KMS-11 (cell line): ENCODE results near the gene MVD.
A peak's percentile ranks its signal among the peaks of the same experiment; 100 is the strongest.

Source experiments
- H2AFZ ChIP-seq: fragments of 200-600 bp; sonication (generic); 2 replicates; pipeline ENCODE4 v1.6.1; 2016; ENCODE audit warnings: antibody characterized with exemption, mixed run types, low read depth
- H3K27ac ChIP-seq: fragments of 200-600 bp; sonication (generic); 2 replicates; pipeline ENCODE4 v1.6.1; 2016; ENCODE audit warnings: mild to moderate bottlenecking, mixed run types
- H3K27me3 ChIP-seq: fragments of 200-600 bp; sonication (generic); 2 replicates; pipeline ENCODE4 v1.6.1; 2017; ENCODE audit warnings: mild to moderate bottlenecking, low read depth, mixed run types, moderate library complexity; ENCODE audit not compliant: insufficient read depth
- H3K36me3 ChIP-seq: fragments of 200-600 bp; sonication (generic); 2 replicates; pipeline ENCODE4 v1.6.1; 2017; ENCODE audit warnings: mild to moderate bottlenecking, mixed run types; ENCODE audit not compliant: insufficient read depth
- H3K4me1 ChIP-seq: fragments of 200-600 bp; sonication (generic); 2 replicates; pipeline ENCODE4 v1.6.1; 2016; ENCODE audit warnings: mild to moderate bottlenecking, low read depth, mixed run types; ENCODE audit not compliant: poor library complexity, severe bottlenecking
- H3K4me2 ChIP-seq: fragments of 200-600 bp; sonication (generic); 2 replicates; pipeline ENCODE4 v1.7.0; 2016; ENCODE audit warnings: mild to moderate bottlenecking, mixed run types
- H3K4me3 ChIP-seq: fragments of 200-600 bp; sonication (generic); IDR thresholded peaks from 2 replicates; pipeline ENCODE4 v1.6.1; 2017; ENCODE audit warnings: low read depth, low read length, mixed read lengths; ENCODE audit not compliant: insufficient read depth
- H3K79me2 ChIP-seq: fragments of 200-600 bp; sonication (generic); 2 replicates; pipeline ENCODE4 v1.6.1; 2016; ENCODE audit warnings: low read depth, mixed run types; ENCODE audit not compliant: insufficient read depth
- H3K9ac ChIP-seq: fragments of 200-600 bp; sonication (generic); 2 replicates; pipeline ENCODE4 v1.6.1; 2016; ENCODE audit warnings: mild to moderate bottlenecking, mixed run types
- H4K20me1 ChIP-seq: fragments of 200-600 bp; sonication (generic); 2 replicates; pipeline ENCODE4 v1.6.1; 2016; ENCODE audit warnings: mild to moderate bottlenecking, mixed run types; ENCODE audit not compliant: insufficient read depth
- CTCF ChIP-seq: fragments of 200-600 bp; sonication (generic); conservative IDR thresholded peaks from 2 replicates; pipeline ENCODE4 v1.6.1; 2017; ENCODE audit warnings: low read depth, mild to moderate bottlenecking, antibody characterized with exemption, low read length, moderate library complexity, mixed read lengths

Gene MVD

GRCh38 chr16:88651276-88651988 is 11.5 kb downstream of the MVD start:
- Histone ChIP-seq H3K27ac (peak overlapping the region; percentile 69), H3K4me1 (peaks cover 21% of the 10 kb centered on the region), H3K4me3 (no peak overlapping the region), H3K27me3 (no peaks in the 10 kb centered on the region), H3K9ac (peak overlapping the region; percentile 51), H2AFZ (0 out of 2 replicates have a peak overlapping the region, but pooled peaks have one; percentile 9), H3K79me2 (peaks cover 11% of the 10 kb centered on the region), H3K4me2 (peak overlapping the region; percentile 93), H4K20me1 (no peaks in the 10 kb centered on the region), H3K36me3 (no peaks in the 10 kb centered on the region)
- TF ChIP-seq CTCF: no peak

- peaks cover 11% of the 10 kb centered on the region for H3K79me2 ChIP-seq
- peaks cover 21% of the 10 kb centered on the region for H3K4me1 ChIP-seq
- H3K27ac ChIP-seq: peak within 1 kb of the TSS; percentile 69
- H3K4me3 ChIP-seq: no peak within 1 kb of the TSS
- no peaks in the 10 kb centered on the region for H3K36me3 ChIP-seq
- peak within 1 kb of the TSS; percentile 28; the same call in 1 of the 2 replicates for H2AFZ ChIP-seq
- no peaks in the 10 kb centered on the region for H4K20me1 ChIP-seq
- H3K27me3 ChIP-seq: no peaks in the 10 kb centered on the region
- H3K9ac ChIP-seq: peak within 1 kb of the TSS; percentile 76
- TF ChIP-seq CTCF: no peak
- peak within 1 kb of the TSS; percentile 93 for H3K4me2 ChIP-seq
Observed at GRCh38 chr16:88650749-88651275, 12.1 kb downstream of the MVD start, which contains the start of gene CYBA. Gene CYBA (minus strand): TSS chr16:88651053. CDS start chr16:88651013, 40 bp downstream.

- Histone ChIP-seq H3K27ac (peak overlapping the region; percentile 69), H3K4me1 (peaks cover 21% of the 10 kb centered on the region), H3K4me3 (no peak overlapping the region)
Observed at GRCh38 chr16:88649924-88650748, 12.8 kb downstream of the MVD start.

More at GRCh38 chr16:88649924-88650748, 12.8 kb downstream of the MVD start:
- no peaks in the 10 kb centered on the region for H4K20me1 ChIP-seq
- H3K9ac ChIP-seq: peak overlapping the region; percentile 76
- H2AFZ ChIP-seq: peak overlapping the region; percentile 28; the same call in 1 of the 2 replicates
- H3K4me2 ChIP-seq: peak overlapping the region; percentile 93
- H3K36me3 ChIP-seq: no peaks in the 10 kb centered on the region
- peaks cover 11% of the 10 kb centered on the region for H3K79me2 ChIP-seq
- H3K27me3 ChIP-seq: no peaks in the 10 kb centered on the region
- no peak for TF ChIP-seq CTCF
